ENCODE measurements around the gene NF1. TPM values are rescaled to one million over a fixed set of nuclear protein-coding genes. Genes with fewer than 3 reads are reported as not detected.
"Not testable (repeated sequence)": the region's sequence is repeated elsewhere in the genome, so short reads cannot be mapped to it uniquely, and the experiment has no call there.

NF1 gene, protein sequence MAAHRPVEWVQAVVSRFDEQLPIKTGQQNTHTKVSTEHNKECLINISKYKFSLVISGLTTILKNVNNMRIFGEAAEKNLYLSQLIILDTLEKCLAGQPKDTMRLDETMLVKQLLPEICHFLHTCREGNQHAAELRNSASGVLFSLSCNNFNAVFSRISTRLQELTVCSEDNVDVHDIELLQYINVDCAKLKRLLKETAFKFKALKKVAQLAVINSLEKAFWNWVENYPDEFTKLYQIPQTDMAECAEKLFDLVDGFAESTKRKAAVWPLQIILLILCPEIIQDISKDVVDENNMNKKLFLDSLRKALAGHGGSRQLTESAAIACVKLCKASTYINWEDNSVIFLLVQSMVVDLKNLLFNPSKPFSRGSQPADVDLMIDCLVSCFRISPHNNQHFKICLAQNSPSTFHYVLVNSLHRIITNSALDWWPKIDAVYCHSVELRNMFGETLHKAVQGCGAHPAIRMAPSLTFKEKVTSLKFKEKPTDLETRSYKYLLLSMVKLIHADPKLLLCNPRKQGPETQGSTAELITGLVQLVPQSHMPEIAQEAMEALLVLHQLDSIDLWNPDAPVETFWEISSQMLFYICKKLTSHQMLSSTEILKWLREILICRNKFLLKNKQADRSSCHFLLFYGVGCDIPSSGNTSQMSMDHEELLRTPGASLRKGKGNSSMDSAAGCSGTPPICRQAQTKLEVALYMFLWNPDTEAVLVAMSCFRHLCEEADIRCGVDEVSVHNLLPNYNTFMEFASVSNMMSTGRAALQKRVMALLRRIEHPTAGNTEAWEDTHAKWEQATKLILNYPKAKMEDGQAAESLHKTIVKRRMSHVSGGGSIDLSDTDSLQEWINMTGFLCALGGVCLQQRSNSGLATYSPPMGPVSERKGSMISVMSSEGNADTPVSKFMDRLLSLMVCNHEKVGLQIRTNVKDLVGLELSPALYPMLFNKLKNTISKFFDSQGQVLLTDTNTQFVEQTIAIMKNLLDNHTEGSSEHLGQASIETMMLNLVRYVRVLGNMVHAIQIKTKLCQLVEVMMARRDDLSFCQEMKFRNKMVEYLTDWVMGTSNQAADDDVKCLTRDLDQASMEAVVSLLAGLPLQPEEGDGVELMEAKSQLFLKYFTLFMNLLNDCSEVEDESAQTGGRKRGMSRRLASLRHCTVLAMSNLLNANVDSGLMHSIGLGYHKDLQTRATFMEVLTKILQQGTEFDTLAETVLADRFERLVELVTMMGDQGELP (N-terminal part only)
- 22.1 TPM for polyA plus RNA-seq (2013)

GRCh38 chr17:31094600-31095235 lies at the start of gene NF1:
Gene NF1 (plus strand): TSS chr17:31094977. CDS start chr17:31095310, 333 bp downstream.
- H3K9me3 ChIP-seq (ENCODE audit: control extremely low read depth in 1 of 5, control insufficient read depth in 4 of 5, insufficient read depth in 2 of 5, low read depth in 1 of 5, low read length in 4 of 5): no peaks in the 10 kb centered on the region
- CTCF ChIA-PET: interaction anchor here (0.7 to 1.6 kb wide), 6 partner anchors 15 to 122 kb away, joined by 3 to 5 read pairs (median 3); no protein-coding TSS in a partner anchor
- DNase-seq: peak; percentile 93 to 94 (median 94)
- H3K36me3 ChIP-seq (ENCODE audit: control insufficient read depth in 4 of 4, insufficient read depth in 4 of 4, low read length in 3 of 4): no peaks in the 10 kb centered on the region
- H3K27me3 ChIP-seq (replicated peaks in 2 of 5; ENCODE audit: control insufficient read depth in 4 of 5, insufficient read depth in 5 of 5, low read length in 4 of 5): no peaks in the 10 kb centered on the region
- H3K27ac ChIP-seq (ENCODE audit: insufficient read depth in 1 of 2, low read depth in 1 of 2, low read length in 2 of 2, poor library complexity in 1 of 2, severe bottlenecking in 2 of 2): peak within 1 kb of the TSS; percentile 68 to 87
- WGBS (ENCODE audit: insufficient coverage): 0% methylated on average over 19 of the region's 45 CpGs
- H3K4me3 ChIP-seq (ENCODE audit: control insufficient read depth in 1 of 7, extremely low read depth in 1 of 7, insufficient read depth in 4 of 7, low read depth in 2 of 7, low read length in 6 of 7): peak within 1 kb of the TSS; percentile 78 to 96 (median 82)
- POLR2A ChIA-PET: no interaction called here
- peaks cover 0 to 13% (median 8%) of the 10 kb centered on the region in 4 experiments for H3K4me1 ChIP-seq (ENCODE audit: control extremely low read depth in 1 of 4, control insufficient read depth in 4 of 4, insufficient read depth in 4 of 4, low read length in 3 of 4)

- POLR2A ChIA-PET; H3K36me3 ChIP-seq (ENCODE audit: control insufficient read depth in 4 of 4, insufficient read depth in 4 of 4, low read length in 3 of 4); H3K4me1 ChIP-seq (ENCODE audit: control extremely low read depth in 1 of 4, control insufficient read depth in 4 of 4, insufficient read depth in 4 of 4, low read length in 3 of 4); H3K9me3 ChIP-seq (ENCODE audit: control extremely low read depth in 1 of 5, control insufficient read depth in 4 of 5, insufficient read depth in 2 of 5, low read depth in 1 of 5, low read length in 4 of 5); H3K4me3 ChIP-seq (ENCODE audit: control insufficient read depth in 1 of 7, extremely low read depth in 1 of 7, insufficient read depth in 4 of 7, low read depth in 2 of 7, low read length in 6 of 7); H3K27ac ChIP-seq (ENCODE audit: insufficient read depth in 1 of 2, low read depth in 1 of 2, low read length in 2 of 2, poor library complexity in 1 of 2, severe bottlenecking in 2 of 2); H3K27me3 ChIP-seq (replicated peaks in 2 of 5; ENCODE audit: control insufficient read depth in 4 of 5, insufficient read depth in 5 of 5, low read length in 4 of 5); DNase-seq: not testable (repeated sequence)
- no CpG with 5 or more reads among the region's 7 CpGs for WGBS (ENCODE audit: insufficient coverage)
- CTCF ChIA-PET: interaction anchor here (1.4 kb wide), 1 partner anchor 34 kb away, joined by 3 read pairs; no protein-coding TSS in a partner anchor
Measured at GRCh38 chr17:31046856-31047425, 47.8 kb upstream of the NF1 start.

DNA sequence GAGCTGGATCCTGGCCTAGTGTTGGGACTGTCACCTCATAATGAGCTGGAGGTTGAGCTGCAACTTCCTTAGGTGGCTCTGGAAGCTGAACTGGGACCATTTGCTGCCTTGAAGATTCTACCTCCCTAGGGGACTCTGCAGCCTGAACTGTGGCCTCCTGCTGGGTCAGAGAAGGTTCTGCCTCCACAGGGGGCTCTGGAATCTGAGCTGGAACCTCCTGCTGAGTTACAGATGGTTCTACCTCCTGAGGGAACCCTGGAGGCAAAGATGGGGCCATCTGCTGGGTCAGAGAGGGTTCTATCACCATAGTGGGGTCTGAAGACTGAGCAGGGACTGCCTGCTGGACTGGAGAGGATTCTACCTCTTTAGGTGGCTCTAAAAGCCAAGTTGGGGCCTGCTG lies 46.6 kb upstream of the NF1 start:
- peaks cover 2 to 19% (median 14%) of the 10 kb centered on the region in 4 experiments for H3K4me1 ChIP-seq (ENCODE audit: control extremely low read depth in 1 of 4, control insufficient read depth in 4 of 4, insufficient read depth in 4 of 4, low read length in 3 of 4)
- no peak overlapping the region for H3K4me3 ChIP-seq (ENCODE audit: control insufficient read depth in 1 of 7, extremely low read depth in 1 of 7, insufficient read depth in 4 of 7, low read depth in 2 of 7, low read length in 6 of 7)
- H3K27me3 ChIP-seq (replicated peaks in 2 of 5; ENCODE audit: control insufficient read depth in 4 of 5, insufficient read depth in 5 of 5, low read length in 4 of 5): no peaks in the 10 kb centered on the region
- ChIA-PET POLR2A (no interaction called here), CTCF (interaction anchor here (1.1 to 1.4 kb wide), 2 partner anchors 13 to 35 kb away, joined by 3 read pairs; no protein-coding TSS in a partner anchor)
- H3K9me3 ChIP-seq (ENCODE audit: control extremely low read depth in 1 of 5, control insufficient read depth in 4 of 5, insufficient read depth in 2 of 5, low read depth in 1 of 5, low read length in 4 of 5): no peaks in the 10 kb centered on the region
- no peaks in the 10 kb centered on the region for H3K36me3 ChIP-seq (ENCODE audit: control insufficient read depth in 4 of 4, insufficient read depth in 4 of 4, low read length in 3 of 4)
- no peak for DNase-seq
- no peak overlapping the region for H3K27ac ChIP-seq (ENCODE audit: insufficient read depth in 1 of 2, low read depth in 1 of 2, low read length in 2 of 2, poor library complexity in 1 of 2, severe bottlenecking in 2 of 2)

DNA sequence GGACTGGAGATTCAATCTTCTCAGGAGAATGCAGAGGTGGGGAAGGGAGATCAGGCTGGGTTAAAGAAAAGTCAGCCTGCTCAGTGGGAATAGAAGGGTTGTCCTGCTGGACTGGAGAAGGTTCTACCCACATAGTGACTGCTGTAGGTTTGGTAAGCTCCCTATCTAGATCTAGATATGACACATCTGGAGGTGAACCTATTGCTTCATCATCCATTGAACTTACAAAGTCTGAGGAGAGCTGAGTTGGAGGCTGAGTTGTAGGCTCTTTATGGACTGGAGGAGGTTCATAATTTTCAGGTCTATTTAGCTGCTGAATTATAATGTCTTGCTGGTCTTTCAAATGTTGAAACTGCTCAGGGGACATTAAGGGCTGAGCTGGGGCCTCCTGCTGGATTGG lies 46.0 kb upstream of the NF1 start:
- CTCF ChIA-PET: no interaction called here
- H3K27me3 ChIP-seq (replicated peaks in 2 of 5; ENCODE audit: control insufficient read depth in 4 of 5, insufficient read depth in 5 of 5, low read length in 4 of 5): no peaks in the 10 kb centered on the region
- H3K36me3 ChIP-seq (ENCODE audit: control insufficient read depth in 4 of 4, insufficient read depth in 4 of 4, low read length in 3 of 4): no peaks in the 10 kb centered on the region
- POLR2A ChIA-PET: no interaction called here
- no peak overlapping the region for H3K4me3 ChIP-seq (ENCODE audit: control insufficient read depth in 1 of 7, extremely low read depth in 1 of 7, insufficient read depth in 4 of 7, low read depth in 2 of 7, low read length in 6 of 7)
- no peak overlapping the region for H3K27ac ChIP-seq (ENCODE audit: insufficient read depth in 1 of 2, low read depth in 1 of 2, low read length in 2 of 2, poor library complexity in 1 of 2, severe bottlenecking in 2 of 2)
- H3K4me1 ChIP-seq (ENCODE audit: control extremely low read depth in 1 of 4, control insufficient read depth in 4 of 4, insufficient read depth in 4 of 4, low read length in 3 of 4): peaks cover 2 to 19% (median 14%) of the 10 kb centered on the region in 4 experiments
- no peaks in the 10 kb centered on the region for H3K9me3 ChIP-seq (ENCODE audit: control extremely low read depth in 1 of 5, control insufficient read depth in 4 of 5, insufficient read depth in 2 of 5, low read depth in 1 of 5, low read length in 4 of 5)
- no peak for DNase-seq

- H3K36me3 ChIP-seq (ENCODE audit: control insufficient read depth in 4 of 4, insufficient read depth in 4 of 4, low read length in 3 of 4): no peaks in the 10 kb centered on the region
- H3K4me3 ChIP-seq (ENCODE audit: control insufficient read depth in 1 of 7, extremely low read depth in 1 of 7, insufficient read depth in 4 of 7, low read depth in 2 of 7, low read length in 6 of 7): no peak overlapping the region
- no peak overlapping the region for H3K27ac ChIP-seq (ENCODE audit: insufficient read depth in 1 of 2, low read depth in 1 of 2, low read length in 2 of 2, poor library complexity in 1 of 2, severe bottlenecking in 2 of 2)
- ChIA-PET CTCF (interaction anchor here (1.0 to 1.7 kb wide), 3 partner anchors 11 to 44 kb away, joined by 3 to 6 read pairs (median 3); partner anchors contain the start of gene NF1), POLR2A (no interaction called here)
- no peak for DNase-seq
- H3K9me3 ChIP-seq (ENCODE audit: control extremely low read depth in 1 of 5, control insufficient read depth in 4 of 5, insufficient read depth in 2 of 5, low read depth in 1 of 5, low read length in 4 of 5): no peaks in the 10 kb centered on the region
- WGBS (ENCODE audit: insufficient coverage): 99% methylated on average over 9 of the region's 9 CpGs
- no peaks in the 10 kb centered on the region for H3K27me3 ChIP-seq (replicated peaks in 2 of 5; ENCODE audit: control insufficient read depth in 4 of 5, insufficient read depth in 5 of 5, low read length in 4 of 5)
- H3K4me1 ChIP-seq (ENCODE audit: control extremely low read depth in 1 of 4, control insufficient read depth in 4 of 4, insufficient read depth in 4 of 4, low read length in 3 of 4): peaks cover 2 to 19% (median 15%) of the 10 kb centered on the region in 4 experiments
Measured at GRCh38 chr17:31050948-31051347, 43.8 kb upstream of the NF1 start.

DNA sequence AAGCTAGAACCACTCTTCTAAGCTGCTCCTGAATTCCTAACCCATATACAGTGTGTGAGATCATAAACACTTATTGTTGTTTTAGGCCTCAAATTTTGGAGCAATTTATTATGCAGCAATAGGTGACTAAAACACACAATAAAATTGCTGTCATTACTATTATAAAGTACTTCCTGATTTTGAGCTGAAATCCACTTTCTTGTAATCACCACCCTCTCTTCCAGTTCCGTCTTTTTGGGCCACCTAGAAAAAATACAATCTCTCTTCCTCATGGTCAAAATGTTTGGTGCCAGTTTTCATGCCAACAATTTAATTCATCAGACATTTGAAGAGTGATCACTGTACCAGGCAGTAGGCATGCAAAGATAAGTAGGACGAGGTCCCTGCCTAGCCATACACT lies 43.3 kb upstream of the NF1 start:
- Histone ChIP-seq H3K4me3 (ENCODE audit: control insufficient read depth in 1 of 7, extremely low read depth in 1 of 7, insufficient read depth in 4 of 7, low read depth in 2 of 7, low read length in 6 of 7) (no peak overlapping the region), H3K36me3 (ENCODE audit: control insufficient read depth in 4 of 4, insufficient read depth in 4 of 4, low read length in 3 of 4) (no peaks in the 10 kb centered on the region), H3K27me3 (replicated peaks in 2 of 5; ENCODE audit: control insufficient read depth in 4 of 5, insufficient read depth in 5 of 5, low read length in 4 of 5) (no peaks in the 10 kb centered on the region), H3K4me1 (ENCODE audit: control extremely low read depth in 1 of 4, control insufficient read depth in 4 of 4, insufficient read depth in 4 of 4, low read length in 3 of 4) (peaks cover 2 to 19% (median 15%) of the 10 kb centered on the region in 4 experiments), H3K9me3 (ENCODE audit: control extremely low read depth in 1 of 5, control insufficient read depth in 4 of 5, insufficient read depth in 2 of 5, low read depth in 1 of 5, low read length in 4 of 5) (no peaks in the 10 kb centered on the region), H3K27ac (ENCODE audit: insufficient read depth in 1 of 2, low read depth in 1 of 2, low read length in 2 of 2, poor library complexity in 1 of 2, severe bottlenecking in 2 of 2) (no peak overlapping the region)
- ChIA-PET POLR2A (no interaction called here), CTCF (interaction anchor here (1.0 to 1.7 kb wide), 5 partner anchors 10 to 55 kb away, joined by 3 to 6 read pairs (median 3); partner anchors contain the start of gene NF1)
- DNase-seq: peak in 2 of 3 donors; percentile 57 to 67
- WGBS (ENCODE audit: insufficient coverage): no CpG with 5 or more reads among the region's 2 CpGs

Data from common myeloid progenitor, CD34-positive (primary cell).